A549 (cell line): Measurements from ENCODE around the gene CDC42BPB. TPM values are rescaled to one million over a fixed set of nuclear protein-coding genes. Genes with fewer than 3 reads are reported as not detected.

Source experiments
- ATAC-seq, 2 experiments: fragments of 200-7000 bp in 1 of 2; fragments of >200 bp in 1 of 2; cut with Nextera tagmentation in 1 of 2; cut with Tn5 transposase in 1 of 2; 3 replicates each; pipeline versions ENCODE4 v1.8.0 to v1.9.1; 2018 to 2020; ENCODE audit warnings: mild to moderate bottlenecking in 1 of 2, moderate library complexity in 1 of 2
- CTCF ChIA-PET: fragments of 300-600 bp; sonication (Branson Sonifier 250); formaldehyde crosslinking; extraction: SDS; loops from one replicate; lab custom pipeline; 2021; ENCODE audit warnings: antibody characterized with exemption, inconsistent platforms; lab: Yijun Ruan, JAX
- POLR2A ChIA-PET: fragments of 350-600 bp; formaldehyde crosslinking; extraction: SDS; loops from one replicate; lab custom pipeline; 2021; ENCODE audit warnings: antibody characterized with exemption, inconsistent platforms; lab: Yijun Ruan, JAX
- DNase-seq, 2 experiments: peaks; one replicate each; pipeline versions ENCODE4 v3.0.0 to v3.0.0-alpha.2; 2011 to 2016; ENCODE audit warnings: low read depth in 1 of 2, low spot score in 1 of 2
- FAIRE-seq: peaks from 2 replicates; lab custom pipeline; 2011; peaks lifted over from hg19 to GRCh38; lab: Jason Lieb, UNC
- H3K27ac ChIP-seq, 2 experiments: fragments of >200 bp; sonication (Bioruptor Twin); formaldehyde crosslinking; 3 replicates each; pipeline ENCODE4 v1.5.1; 2016 to 2017
- H3K4me1 ChIP-seq: fragments of >200 bp; sonication (Bioruptor Twin); formaldehyde crosslinking; 3 replicates; pipeline ENCODE4 v1.6.1; 2016
- H3K4me2 ChIP-seq: fragments of >200 bp; sonication (Bioruptor Twin); formaldehyde crosslinking; 3 replicates; pipeline ENCODE4 v1.6.1; 2016
- H3K4me3 ChIP-seq: fragments of >200 bp; sonication (Bioruptor Twin); formaldehyde crosslinking; 3 replicates; pipeline ENCODE4 v1.5.1; 2016
- H3K9me3 ChIP-seq: fragments of >200 bp; sonication (Bioruptor Twin); formaldehyde crosslinking; 3 replicates; pipeline ENCODE4 v1.6.1; 2016
- ATOH8 ChIP-seq: fragments of 250-450 bp; sonication (Bioruptor Pico); IDR thresholded peaks from 2 replicates; pipeline ENCODE4 v1.5.0; 2020; ENCODE audit warnings: low read depth, mild to moderate bottlenecking, moderate library complexity
- BCL3 ChIP-seq: fragments of >200 bp; sonication (Bioruptor Twin); formaldehyde crosslinking; IDR thresholded peaks from 3 replicates; pipeline ENCODE4 v1.6.1; 2016
- CEBPB ChIP-seq, 2 experiments: fragments of >200 bp in 1 of 2; sonication (Bioruptor Twin) in 1 of 2; formaldehyde crosslinking in 1 of 2; IDR thresholded peaks; 2 replicates each; pipeline ENCODE4 v1.6.1; 2012 to 2016
- CHD4 ChIP-seq: fragments of 200-600 bp; sonication (generic); IDR thresholded peaks from 2 replicates; pipeline ENCODE4 v1.6.1; 2016; ENCODE audit warnings: antibody characterized with exemption, mild to moderate bottlenecking, borderline replicate concordance
- EHF ChIP-seq: fragments of 250-450 bp; sonication (Bioruptor Pico); IDR thresholded peaks from 2 replicates; pipeline ENCODE4 v1.5.0; 2020; ENCODE audit warnings: mild to moderate bottlenecking
- EHMT2 ChIP-seq: fragments of 200-600 bp; sonication (generic); IDR thresholded peaks from 2 replicates; pipeline ENCODE4 v1.6.1; 2016; ENCODE audit warnings: antibody characterized with exemption, low read depth, mild to moderate bottlenecking, moderate library complexity
- GATA3 ChIP-seq: IDR thresholded peaks from 2 replicates; pipeline ENCODE4 v1.6.1; 2012; ENCODE audit warnings: borderline replicate concordance
- HEYL ChIP-seq: fragments of 250-450 bp; sonication (Bioruptor Pico); IDR thresholded peaks from 2 replicates; pipeline ENCODE4 v1.8.0; 2021; ENCODE audit warnings: mild to moderate bottlenecking, moderate library complexity
- HMGXB4 ChIP-seq: fragments of 250-450 bp; sonication (Bioruptor Pico); IDR thresholded peaks from 2 replicates; pipeline ENCODE4 v1.5.0; 2021; ENCODE audit warnings: mild to moderate bottlenecking, moderate library complexity, borderline replicate concordance
- MAFK ChIP-seq: fragments of 450-650 bp; IDR thresholded peaks from 2 replicates; pipeline ENCODE4 v1.6.1; 2014; ENCODE audit not compliant: partially characterized antibody
- MAZ ChIP-seq: fragments of 150-350 bp; IDR thresholded peaks from 2 replicates; pipeline ENCODE4 v1.6.1; 2014; ENCODE audit warnings: antibody characterized with exemption, low read depth, low read length, borderline replicate concordance
- MYC ChIP-seq: IDR thresholded peaks from 2 replicates; pipeline ENCODE4 v1.6.1; 2012; ENCODE audit warnings: mild to moderate bottlenecking, inconsistent platforms, low read length, improper control_type of control experiment, borderline replicate concordance
- NFE2L2 ChIP-seq: fragments of 150-350 bp; conservative IDR thresholded peaks from 2 replicates; pipeline ENCODE4 v1.6.1; 2014; ENCODE audit warnings: low read length
- NR3C1 ChIP-seq: fragments of >200 bp; sonication (Bioruptor Twin); formaldehyde crosslinking; IDR thresholded peaks from 3 replicates; pipeline ENCODE4 v1.6.1; 2017
- POLR2A ChIP-seq: IDR thresholded peaks from 2 replicates; pipeline ENCODE4 v1.6.1; 2012; ENCODE audit warnings: mild to moderate bottlenecking, low read length
- REST ChIP-seq: fragments of 200-600 bp; sonication (generic); IDR thresholded peaks from 2 replicates; pipeline ENCODE4 v1.6.1; 2016; ENCODE audit warnings: antibody characterized with exemption, mild to moderate bottlenecking, moderate library complexity
- ZNF302 ChIP-seq: fragments of 250-450 bp; sonication (Bioruptor Pico); IDR thresholded peaks from 2 replicates; pipeline ENCODE4 v1.9.0; 2021; ENCODE audit warnings: inconsistent platforms, mild to moderate bottlenecking, moderate library complexity
- WGBS: methylation state at CpG from one replicate; pipeline ENCODE4 v1.1.6; 2017; ENCODE audit errors: missing lambda C conversion rate; 5-methylcytosine and 5-hydroxymethylcytosine counted together
- polyA plus RNA-seq, 4 experiments: library from polyadenylated mRNA; depleted of rRNA in 3 of 4; stranded (reverse); fragments of >200 nt; fragmentation: RNase III in 1 of 4; extraction: RNeasy Plus Mini Kit Qiagen cat#74134 plus additional on column Dnase treatment in 1 of 4; gene quantifications; 2 replicates in 3 of 4; 3 replicates in 1 of 4; pipeline ENCODE4 v1.2.3, GENCODE V29; 2011 to 2017

Gene CDC42BPB
- polyA plus RNA-seq, 2 of the 4 experiments (the other 2 are of a cell fraction) = 56.4 to 57.1 TPM

GRCh38 chr14:102900631-102901571, 156.4 kb downstream of the CDC42BPB start:
- Histone ChIP-seq H3K4me1 (no peaks in the 10 kb centered on the region), H3K9me3 (no peaks in the 10 kb centered on the region), H3K27ac (no peak overlapping the region), H3K4me3 (no peak overlapping the region), H3K4me2 (no peak overlapping the region)
- DNase-seq (no peak), FAIRE-seq (no peak), ATAC-seq (no peak)
- ChIA-PET CTCF (no interaction called here), POLR2A (no interaction called here)
- 90% methylated on average over 38 of the region's 39 CpGs for WGBS
- no peak for TF ChIP-seq HMGXB4 (CRISPR knock-in tag)
- no peak for TF ChIP-seq MYC
- no peak for TF ChIP-seq POLR2A
- no peak for TF ChIP-seq MAFK
- TF ChIP-seq CHD4 = no peak
- no peak for TF ChIP-seq NR3C1
- TF ChIP-seq HEYL (CRISPR knock-in tag) = no peak
- no peak for TF ChIP-seq ZNF302 (CRISPR knock-in tag)
- no peak for TF ChIP-seq CEBPB (IDR thresholded peaks at IDR 0.05)
- no peak for TF ChIP-seq ATOH8 (CRISPR knock-in tag)
- no peak for TF ChIP-seq EHMT2
- TF ChIP-seq BCL3 = no peak
- no peak for TF ChIP-seq EHF (CRISPR knock-in tag)
- no peak for TF ChIP-seq MAZ
- TF ChIP-seq GATA3 = no peak

- Histone ChIP-seq H3K4me3 (no peak overlapping the region), H3K4me2 (no peak overlapping the region), H3K4me1 (no peaks in the 10 kb centered on the region), H3K9me3 (no peaks in the 10 kb centered on the region), H3K27ac (no peak overlapping the region)
- POLR2A ChIA-PET = interaction anchor here (0.6 kb wide), 1 partner anchor 651 kb away, joined by 3 read pairs; no protein-coding TSS in a partner anchor
- 98% methylated on average over 8 of the region's 8 CpGs for WGBS
- CTCF ChIA-PET = no interaction called here
- no peak for DNase-seq
- no peak for ATAC-seq
- FAIRE-seq = no peak
- TF ChIP-seq MAZ = no peak
- no peak for TF ChIP-seq REST
- TF ChIP-seq NFE2L2 = no peak
- no peak for TF ChIP-seq ZNF302 (CRISPR knock-in tag)
These were observed 157.8 kb downstream of the CDC42BPB start for GRCh38 chr14:102899516-102899900.
